GM12878 (cell line): ENCODE data around the gene SIL1. TPM values are rescaled to one million over a fixed set of nuclear protein-coding genes. Genes with fewer than 3 reads are reported as not detected.

Source experiments
- ATAC-seq: fragments of 200-7000 bp; cut with Tn5 transposase; 3 replicates; pipeline ENCODE4 v1.9.1; 2020; ENCODE audit warnings: mild to moderate bottlenecking, moderate library complexity
- BruUV-seq: library from RNA; stranded (reverse); fragments of 400-500 nt; replicated peaks from 2 replicates; lab custom pipeline; 2021; lab: Mats Ljungman, UMichigan
- CTCF ChIA-PET: fragments of 300-600 bp; sonication (Branson Sonifier 250); formaldehyde crosslinking; extraction: SDS; loops from one replicate; lab custom pipeline; 2021; ENCODE audit warnings: inconsistent platforms; lab: Yijun Ruan, JAX
- POLR2A ChIA-PET: fragments of 350-600 bp; formaldehyde crosslinking; extraction: SDS; loops from one replicate; lab custom pipeline; 2021; ENCODE audit warnings: inconsistent platforms; lab: Charles Lee
- RAD21 ChIA-PET: fragments of 300-600 bp; sonication (Branson Sonifier 250); formaldehyde crosslinking; loops from one replicate; lab custom pipeline; 2023; ENCODE audit warnings: antibody characterized with exemption; ENCODE audit not compliant: unreplicated experiment; lab: Charles Lee
- SMC1A ChIA-PET: fragments of 300-600 bp; sonication (Branson Sonifier 250); formaldehyde crosslinking; loops from one replicate; lab custom pipeline; 2023; ENCODE audit not compliant: unreplicated experiment, uncharacterized antibody; lab: Charles Lee
- DNase-seq: peaks from one replicate; pipeline ENCODE4 v3.0.0-alpha.2; 2011; ENCODE audit warnings: low read depth, low spot score
- FAIRE-seq: peaks from 3 replicates; lab custom pipeline; 2011; peaks lifted over from hg19 to GRCh38; lab: Jason Lieb, UNC
- H2AFZ ChIP-seq: 2 replicates; pipeline ENCODE4 v1.6.0; 2011; ENCODE audit warnings: low read depth, low read length, control low read depth; ENCODE audit not compliant: control insufficient read depth
- H3K27ac ChIP-seq: 2 replicates; pipeline ENCODE4 v1.5.1; 2011; ENCODE audit warnings: control low read depth; ENCODE audit not compliant: control insufficient read depth, insufficient read depth
- H3K27me3 ChIP-seq, 2 experiments: replicated peaks in 1 of 2; 2 replicates each; pipeline versions ENCODE4 v1.6.0 to v1.6.1; 2011; ENCODE audit warnings: low read length in 1 of 2; ENCODE audit not compliant: control insufficient read depth in 2 of 2, insufficient read depth in 2 of 2
- H3K36me3 ChIP-seq, 2 experiments: 2 replicates each; pipeline ENCODE4 v1.5.1; 2011; ENCODE audit warnings: low read length in 1 of 2; ENCODE audit not compliant: control insufficient read depth in 2 of 2, insufficient read depth in 2 of 2
- H3K4me1 ChIP-seq: 2 replicates; pipeline ENCODE4 v1.6.1; 2011; ENCODE audit warnings: mild to moderate bottlenecking, low read length, moderate library complexity, mixed read lengths; ENCODE audit not compliant: control insufficient read depth, insufficient read depth
- H3K4me2 ChIP-seq: 2 replicates; pipeline ENCODE4 v1.6.0; 2011; ENCODE audit warnings: control low read depth; ENCODE audit not compliant: control insufficient read depth, insufficient read depth
- H3K4me3 ChIP-seq: fragments of 200-600 bp; sonication (generic); 2 replicates; pipeline ENCODE4 v1.5.1; 2016
- H3K79me2 ChIP-seq: 2 replicates; pipeline ENCODE4 v1.6.0; 2011; ENCODE audit warnings: low read length; ENCODE audit not compliant: control insufficient read depth, insufficient read depth
- H3K9ac ChIP-seq: 2 replicates; pipeline ENCODE4 v1.8.0; 2011; ENCODE audit warnings: low read length, control low read depth, mixed read lengths; ENCODE audit not compliant: control insufficient read depth, insufficient read depth
- H3K9me3 ChIP-seq: replicated peaks from 3 replicates; pipeline ENCODE4 v1.5.1; 2011; ENCODE audit warnings: mild to moderate bottlenecking, low read length; ENCODE audit not compliant: control insufficient read depth, insufficient read depth
- H4K20me1 ChIP-seq: 2 replicates; pipeline ENCODE4 v1.6.0; 2011; ENCODE audit not compliant: control insufficient read depth, insufficient read depth
- EGR1 ChIP-seq, 2 experiments: IDR thresholded peaks; 1 replicate in 1 of 2; 2 replicates in 1 of 2; pipeline ENCODE4 v1.6.1; 2011 to 2012; ENCODE audit warnings: low read depth in 2 of 2, low read length in 2 of 2, borderline replicate concordance in 1 of 2, mild to moderate bottlenecking in 1 of 2, moderate library complexity in 1 of 2
- ETV6 ChIP-seq, 2 experiments: fragments of 450-650 bp in 1 of 2; IDR thresholded peaks in 1 of 2; conservative IDR thresholded peaks in 1 of 2; 2 replicates each; pipeline ENCODE4 v1.6.1; 2014; ENCODE audit warnings: antibody characterized with exemption in 1 of 2, borderline replicate concordance in 1 of 2, low read depth in 1 of 2, mild to moderate bottlenecking in 1 of 2, moderate library complexity in 1 of 2
- GATAD2B ChIP-seq: fragments of 450-650 bp; conservative IDR thresholded peaks from 2 replicates; pipeline ENCODE4 v1.6.1; 2017; ENCODE audit warnings: low read depth, mild to moderate bottlenecking, moderate library complexity
- HCFC1 ChIP-seq: fragments of 150-350 bp; IDR thresholded peaks from 2 replicates; pipeline ENCODE4 v1.6.1; 2014; ENCODE audit warnings: low read length
- IKZF1 ChIP-seq: fragments of 450-650 bp; conservative IDR thresholded peaks from 2 replicates; pipeline ENCODE4 v1.6.1; 2017; ENCODE audit warnings: antibody characterized with exemption, mild to moderate bottlenecking
- JUND ChIP-seq: IDR thresholded peaks from 2 replicates; pipeline ENCODE4 v1.6.1; 2012; ENCODE audit warnings: low read depth, mild to moderate bottlenecking, low read length, improper control_type of control experiment, moderate library complexity
- MEF2B ChIP-seq: fragments of 450-650 bp; IDR thresholded peaks from 2 replicates; pipeline ENCODE4 v1.6.1; 2018; ENCODE audit warnings: mild to moderate bottlenecking, moderate library complexity; ENCODE audit not compliant: partially characterized antibody, poor library complexity, severe bottlenecking
- NFXL1 ChIP-seq: fragments of 450-650 bp; IDR thresholded peaks from 2 replicates; pipeline ENCODE4 v1.6.1; 2017; ENCODE audit warnings: antibody characterized with exemption, mild to moderate bottlenecking, borderline replicate concordance
- NR2C1 ChIP-seq: fragments of 450-650 bp; IDR thresholded peaks from 2 replicates; pipeline ENCODE4 v1.6.1; 2017; ENCODE audit warnings: antibody characterized with exemption, mild to moderate bottlenecking, moderate library complexity
- NR2F1 ChIP-seq: fragments of 450-650 bp; conservative IDR thresholded peaks from 2 replicates; pipeline ENCODE4 v1.6.1; 2017; ENCODE audit warnings: mild to moderate bottlenecking
- RELA ChIP-seq: fragments of 450-650 bp; IDR thresholded peaks from 2 replicates; pipeline ENCODE4 v1.8.0; 2014; ENCODE audit warnings: borderline replicate concordance; ENCODE audit not compliant: partially characterized antibody
- SIX5 ChIP-seq: IDR thresholded peaks from 2 replicates; pipeline ENCODE4 v1.6.1; 2011; ENCODE audit warnings: mild to moderate bottlenecking, low read depth, low read length, moderate library complexity; ENCODE audit not compliant: severe bottlenecking
- STAT1 ChIP-seq: fragments of 450-650 bp; conservative IDR thresholded peaks from 2 replicates; pipeline ENCODE4 v1.6.1; 2014; ENCODE audit warnings: antibody characterized with exemption, mild to moderate bottlenecking
- WGBS: methylation state at CpG from one replicate; pipeline ENCODE4 v1.1.6; 2016; ENCODE audit warnings: low lambda C conversion rate; ENCODE audit not compliant: insufficient replicate concordance, insufficient coverage; ENCODE audit errors: missing lambda C conversion rate; 5-methylcytosine and 5-hydroxymethylcytosine counted together
- in situ Hi-C: fragments of 300-500 bp; cut with MboI; formaldehyde crosslinking; loops from 9 replicates; pipeline ENCODE4 v1.14.3; 2018; ENCODE audit warnings: mixed read lengths
- intact Hi-C: fragments of 100-400 bp; cut with micrococcal nuclease; formaldehyde crosslinking; loops from one replicate; pipeline ENCODE4 v1.14.2; 2022; ENCODE audit not compliant: unreplicated experiment
- polyA plus RNA-seq, 11 experiments: library from polyadenylated mRNA; depleted of rRNA in 4 of 11; unstranded in 6 of 11; stranded (reverse) in 5 of 11; fragments of >200 nt; fragmentation: Nextera tagmentation in 4 of 11; fragmentation: Illumina TruSeq in 1 of 11; extraction: Ambion mirVana in 4 of 11; extraction: Trizol in 1 of 11; gene quantifications; 1 replicate in 1 of 11; 2 replicates in 10 of 11; pipeline versions ENCODE4 v1.2.1 to v1.2.3, GENCODE V29; 2011 to 2016; ENCODE audit warnings: inconsistent platforms in 2 of 11, missing spikeins in 2 of 11, low read depth in 1 of 11
- total RNA-seq, 4 experiments: library from RNA; depleted of rRNA in 3 of 4; stranded (reverse); fragments of >200 nt in 3 of 4; fragmentation: Illumina TruSeq in 1 of 4; extraction: Trizol in 1 of 4; gene quantifications; 2 replicates each; pipeline versions ENCODE4 v1.2.1 to v1.2.3, GENCODE V29; 2013 to 2021
- TF ChIP-seq, protein P1 (sequence below): fragments of 450-650 bp; IDR thresholded peaks from 2 replicates; pipeline ENCODE4 v1.6.1; 2016; ENCODE audit warnings: mild to moderate bottlenecking
- TF ChIP-seq, protein P2 (sequence below): IDR thresholded peaks from 2 replicates; pipeline ENCODE4 v1.6.1; 2012; ENCODE audit warnings: low read depth, low read length, improper control_type of control experiment
- TF ChIP-seq, protein P3 (sequence below): IDR thresholded peaks from 2 replicates; pipeline ENCODE4 v1.6.1; 2012; ENCODE audit warnings: low read length, inconsistent platforms
- TF ChIP-seq, protein P4 (sequence below), 3 experiments: IDR thresholded peaks in 2 of 3; conservative IDR thresholded peaks in 1 of 3; 2 replicates each; pipeline ENCODE4 v1.5.1; 2011; ENCODE audit warnings: low read depth in 3 of 3, low read length in 3 of 3, mild to moderate bottlenecking in 3 of 3, control low read depth in 2 of 3, moderate library complexity in 2 of 3, inconsistent platforms in 1 of 3, mixed read lengths in 1 of 3; ENCODE audit not compliant: control insufficient read depth in 2 of 3, insufficient read depth in 1 of 3; ENCODE audit errors: extremely low read depth in 1 of 3

SIL1 gene
- total and polyA plus RNA-seq, 10 of the 15 experiments (the other 5 are each of a cell fraction or from before 2014, with no cell fraction given), result 4.1 to 49.8 (median 29.4) TPM

DNA sequence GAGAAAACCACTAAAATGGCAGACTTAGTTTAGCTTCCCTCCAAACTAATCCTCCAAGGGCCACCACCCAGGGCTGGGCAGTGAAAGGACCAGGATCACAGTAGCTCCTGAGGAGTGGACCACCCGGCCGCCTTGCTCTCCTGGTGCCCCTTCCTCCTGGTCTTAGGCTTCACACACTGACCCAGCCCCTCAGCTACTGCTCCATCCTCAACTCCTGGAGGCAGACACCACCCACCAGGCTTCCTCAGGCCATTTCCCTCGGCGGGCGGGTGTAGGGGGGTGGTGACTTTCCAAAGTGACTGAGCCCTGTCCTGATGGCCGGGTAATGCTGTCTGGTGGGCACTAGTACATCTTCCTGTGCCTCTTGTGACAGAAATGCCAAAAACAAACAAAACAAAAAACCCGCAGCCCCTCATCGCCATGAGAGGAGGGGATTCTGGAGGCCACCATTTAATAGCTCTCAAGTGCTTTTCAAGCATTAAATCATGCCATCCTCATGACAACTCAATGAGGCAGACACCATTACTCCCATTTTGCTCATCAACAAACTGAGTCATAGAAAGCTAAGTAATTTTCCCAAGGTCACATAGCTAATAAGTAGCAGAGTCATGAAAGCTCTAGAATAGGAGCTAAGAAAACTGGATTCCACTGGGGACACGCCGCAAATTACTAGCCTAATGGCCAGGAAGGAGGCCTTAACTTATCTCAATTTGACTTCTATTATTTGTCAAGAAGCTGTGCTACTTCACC, 231.8 kb downstream of the SIL1 start:
- no peaks in the 10 kb centered on the region for H3K79me2 ChIP-seq
- no peak overlapping the region for H3K4me2 ChIP-seq
- H3K27me3 ChIP-seq, result no peaks in the 10 kb centered on the region
- RAD21 ChIA-PET, result no interaction called here
- in situ Hi-C loops, result no loop called here
- H2AFZ ChIP-seq, result no peak overlapping the region
- H3K4me3 ChIP-seq, result no peak overlapping the region
- no peak for FAIRE-seq
- H3K27ac ChIP-seq, result no peak overlapping the region
- SMC1A ChIA-PET, result interaction anchor here (0.6 to 2.3 kb wide), 2 partner anchors 10 to 166 kb away, joined by 3 to 8 read pairs; no protein-coding TSS in a partner anchor
- peaks cover 0 to 8% of the 10 kb centered on the region in 2 experiments; a peak in 1 of 4 replicates for H3K36me3 ChIP-seq
- ATAC-seq, result no peak
- CTCF ChIA-PET, result interaction anchor here (1.1 kb wide), 1 partner anchor 13 kb away, joined by 3 read pairs; no protein-coding TSS in a partner anchor
- POLR2A ChIA-PET, result no interaction called here
- no peaks in the 10 kb centered on the region for H4K20me1 ChIP-seq
- 90% methylated on average over 10 of the region's 10 CpGs for WGBS
- no peak overlapping the region for H3K9ac ChIP-seq
- intact Hi-C loops, result no loop called here
- no peaks in the 10 kb centered on the region for H3K4me1 ChIP-seq
- no peak for DNase-seq
- H3K9me3 ChIP-seq, result no peaks in the 10 kb centered on the region
- TF ChIP-seq SIX5, result no peak
- TF ChIP-seq STAT1, result no peak
- TF ChIP-seq, protein P1, sequence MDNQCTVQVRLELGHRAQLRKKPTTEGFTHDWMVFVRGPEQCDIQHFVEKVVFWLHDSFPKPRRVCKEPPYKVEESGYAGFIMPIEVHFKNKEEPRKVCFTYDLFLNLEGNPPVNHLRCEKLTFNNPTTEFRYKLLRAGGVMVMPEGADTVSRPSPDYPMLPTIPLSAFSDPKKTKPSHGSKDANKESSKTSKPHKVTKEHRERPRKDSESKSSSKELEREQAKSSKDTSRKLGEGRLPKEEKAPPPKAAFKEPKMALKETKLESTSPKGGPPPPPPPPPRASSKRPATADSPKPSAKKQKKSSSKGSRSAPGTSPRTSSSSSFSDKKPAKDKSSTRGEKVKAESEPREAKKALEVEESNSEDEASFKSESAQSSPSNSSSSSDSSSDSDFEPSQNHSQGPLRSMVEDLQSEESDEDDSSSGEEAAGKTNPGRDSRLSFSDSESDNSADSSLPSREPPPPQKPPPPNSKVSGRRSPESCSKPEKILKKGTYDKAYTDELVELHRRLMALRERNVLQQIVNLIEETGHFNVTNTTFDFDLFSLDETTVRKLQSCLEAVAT, result no peak
- no peak for TF ChIP-seq NFXL1
- no peak for TF ChIP-seq IKZF1
- TF ChIP-seq, protein P2, sequence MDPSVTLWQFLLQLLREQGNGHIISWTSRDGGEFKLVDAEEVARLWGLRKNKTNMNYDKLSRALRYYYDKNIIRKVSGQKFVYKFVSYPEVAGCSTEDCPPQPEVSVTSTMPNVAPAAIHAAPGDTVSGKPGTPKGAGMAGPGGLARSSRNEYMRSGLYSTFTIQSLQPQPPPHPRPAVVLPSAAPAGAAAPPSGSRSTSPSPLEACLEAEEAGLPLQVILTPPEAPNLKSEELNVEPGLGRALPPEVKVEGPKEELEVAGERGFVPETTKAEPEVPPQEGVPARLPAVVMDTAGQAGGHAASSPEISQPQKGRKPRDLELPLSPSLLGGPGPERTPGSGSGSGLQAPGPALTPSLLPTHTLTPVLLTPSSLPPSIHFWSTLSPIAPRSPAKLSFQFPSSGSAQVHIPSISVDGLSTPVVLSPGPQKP, result no peak
- TF ChIP-seq HCFC1, result no peak
- TF ChIP-seq GATAD2B, result no peak
- TF ChIP-seq NR2C1, result no peak
- TF ChIP-seq RELA, result no peak
- TF ChIP-seq EGR1 (IDR thresholded peaks at IDR 0.05; ENCODE audit: borderline replicate concordance in 1 of 2, low read depth in 2 of 2, low read length in 2 of 2), result no peak
- TF ChIP-seq, protein P3, sequence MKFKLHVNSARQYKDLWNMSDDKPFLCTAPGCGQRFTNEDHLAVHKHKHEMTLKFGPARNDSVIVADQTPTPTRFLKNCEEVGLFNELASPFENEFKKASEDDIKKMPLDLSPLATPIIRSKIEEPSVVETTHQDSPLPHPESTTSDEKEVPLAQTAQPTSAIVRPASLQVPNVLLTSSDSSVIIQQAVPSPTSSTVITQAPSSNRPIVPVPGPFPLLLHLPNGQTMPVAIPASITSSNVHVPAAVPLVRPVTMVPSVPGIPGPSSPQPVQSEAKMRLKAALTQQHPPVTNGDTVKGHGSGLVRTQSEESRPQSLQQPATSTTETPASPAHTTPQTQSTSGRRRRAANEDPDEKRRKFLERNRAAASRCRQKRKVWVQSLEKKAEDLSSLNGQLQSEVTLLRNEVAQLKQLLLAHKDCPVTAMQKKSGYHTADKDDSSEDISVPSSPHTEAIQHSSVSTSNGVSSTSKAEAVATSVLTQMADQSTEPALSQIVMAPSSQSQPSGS, result no peak
- no peak for TF ChIP-seq ETV6 (conservative IDR thresholded peaks at IDR 0.05 in 1 of 2, IDR thresholded peaks at IDR 0.05 in 1 of 2; ENCODE audit: borderline replicate concordance in 1 of 2, low read depth in 1 of 2)
- TF ChIP-seq MEF2B, result no peak
- TF ChIP-seq NR2F1, result no peak
- TF ChIP-seq JUND, result no peak
- TF ChIP-seq, protein P4, sequence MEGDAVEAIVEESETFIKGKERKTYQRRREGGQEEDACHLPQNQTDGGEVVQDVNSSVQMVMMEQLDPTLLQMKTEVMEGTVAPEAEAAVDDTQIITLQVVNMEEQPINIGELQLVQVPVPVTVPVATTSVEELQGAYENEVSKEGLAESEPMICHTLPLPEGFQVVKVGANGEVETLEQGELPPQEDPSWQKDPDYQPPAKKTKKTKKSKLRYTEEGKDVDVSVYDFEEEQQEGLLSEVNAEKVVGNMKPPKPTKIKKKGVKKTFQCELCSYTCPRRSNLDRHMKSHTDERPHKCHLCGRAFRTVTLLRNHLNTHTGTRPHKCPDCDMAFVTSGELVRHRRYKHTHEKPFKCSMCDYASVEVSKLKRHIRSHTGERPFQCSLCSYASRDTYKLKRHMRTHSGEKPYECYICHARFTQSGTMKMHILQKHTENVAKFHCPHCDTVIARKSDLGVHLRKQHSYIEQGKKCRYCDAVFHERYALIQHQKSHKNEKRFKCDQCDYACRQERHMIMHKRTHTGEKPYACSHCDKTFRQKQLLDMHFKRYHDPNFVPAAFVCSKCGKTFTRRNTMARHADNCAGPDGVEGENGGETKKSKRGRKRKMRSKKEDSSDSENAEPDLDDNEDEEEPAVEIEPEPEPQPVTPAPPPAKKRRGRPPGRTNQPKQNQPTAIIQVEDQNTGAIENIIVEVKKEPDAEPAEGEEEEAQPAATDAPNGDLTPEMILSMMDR (IDR thresholded peaks at IDR 0.05 in 2 of 3, conservative IDR thresholded peaks at IDR 0.05 in 1 of 3; ENCODE audit: control insufficient read depth in 2 of 3, extremely low read depth in 1 of 3, insufficient read depth in 1 of 3, low read depth in 3 of 3, low read length in 3 of 3), result no peak
- no TSS peak for BruUV-seq
